Left colon (tissue), 2 donors: ENCODE measurements around the gene POM121C. TPM values are rescaled to one million over a fixed set of nuclear protein-coding genes. Genes with fewer than 3 reads are reported as not detected.
"Not testable (repeated sequence)": the region's sequence is repeated elsewhere in the genome, so short reads cannot be mapped to it uniquely, and the experiment has no call there.

Source experiments
- ATAC-seq: fragments of 200-7000 bp; cut with Tn5 transposase; one replicate; pipeline ENCODE4 v1.9.1; 2020; ENCODE audit warnings: mild to moderate bottlenecking, moderate library complexity
- DNase-seq, 2 donors: peaks; one replicate each; pipeline ENCODE4 v3.0.0-alpha.2; 2020
- intact Hi-C, 2 donors: fragments of 100-400 bp; cut with DNase I in 1 of 2; cut with micrococcal nuclease in 1 of 2; formaldehyde crosslinking; loops; one replicate each; pipeline versions ENCODE4 v1.11.2 to v1.14.0; 2022; cut with DNase I, micrococcal nuclease
- total RNA-seq, 2 donors: library from RNA; stranded (reverse); fragmentation: NEBNext Ultra II Directional; extraction: Animal tissue kit (Norgen Biotek cat#: 25700); gene quantifications; one replicate each; pipeline ENCODE4 v1.2.1, GENCODE V29; 2021
- donor health status: DM: no; HTN: no; CAD: no.
- donor health status: DM: yes; HTN: yes; CAD: no.

The POM121C gene
- total RNA-seq, 2 donors from 2014 or later: 25.7 to 35.9 TPM

GRCh38 chr7:75403455-75404443 is 82.3 kb downstream of the POM121C start:
- ATAC-seq: peak; percentile 36
- DNase-seq, intact Hi-C loops: not testable (repeated sequence)

GRCh38 chr7:75400575-75400974 is 85.5 kb downstream of the POM121C start:
- DNase-seq, ATAC-seq, intact Hi-C loops: not testable (repeated sequence)

DNA sequence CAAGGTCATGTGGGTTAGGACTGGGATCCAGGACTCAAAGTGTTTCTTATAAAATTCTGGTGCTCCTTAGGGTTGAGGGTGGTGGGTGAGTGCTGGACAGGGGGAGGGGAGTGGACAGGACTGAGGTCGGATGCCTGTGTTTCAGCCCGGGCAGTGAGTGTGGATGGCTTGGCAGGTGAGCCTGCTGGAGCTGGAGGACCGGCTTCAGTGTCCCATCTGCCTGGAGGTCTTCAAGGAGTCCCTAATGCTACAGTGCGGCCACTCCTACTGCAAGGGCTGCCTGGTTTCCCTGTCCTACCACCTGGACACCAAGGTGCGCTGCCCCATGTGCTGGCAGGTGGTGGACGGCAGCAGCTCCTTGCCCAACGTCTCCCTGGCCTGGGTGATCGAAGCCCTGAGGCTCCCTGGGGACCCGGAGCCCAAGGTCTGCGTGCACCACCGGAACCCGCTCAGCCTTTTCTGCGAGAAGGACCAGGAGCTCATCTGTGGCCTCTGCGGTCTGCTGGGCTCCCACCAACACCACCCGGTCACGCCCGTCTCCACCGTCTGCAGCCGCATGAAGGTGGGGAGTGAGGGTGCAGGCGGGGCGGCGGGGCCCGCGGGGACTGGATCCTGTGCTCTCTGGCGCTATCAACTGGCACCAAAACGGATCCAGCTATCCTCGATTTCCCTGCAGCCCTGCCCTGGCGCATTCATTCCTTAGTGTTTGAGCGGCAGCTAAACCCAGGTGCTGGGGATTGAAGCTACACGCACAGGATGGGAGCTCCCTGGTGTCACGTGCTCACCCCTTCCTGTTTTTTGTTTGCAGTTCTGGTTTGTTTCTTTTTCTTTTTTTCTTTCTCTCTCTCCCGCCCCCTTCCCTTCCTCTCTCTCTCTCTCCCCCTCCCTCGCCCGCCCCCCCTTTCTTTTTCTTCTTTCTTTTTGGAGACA is 87.1 kb downstream of the POM121C start:
- intact Hi-C loops, DNase-seq: not testable (repeated sequence)
- ATAC-seq: peak; percentile 68

GRCh38 chr7:75397865-75398264 is 88.2 kb downstream of the POM121C start:
- intact Hi-C loops, ATAC-seq, DNase-seq: not testable (repeated sequence)

DNA sequence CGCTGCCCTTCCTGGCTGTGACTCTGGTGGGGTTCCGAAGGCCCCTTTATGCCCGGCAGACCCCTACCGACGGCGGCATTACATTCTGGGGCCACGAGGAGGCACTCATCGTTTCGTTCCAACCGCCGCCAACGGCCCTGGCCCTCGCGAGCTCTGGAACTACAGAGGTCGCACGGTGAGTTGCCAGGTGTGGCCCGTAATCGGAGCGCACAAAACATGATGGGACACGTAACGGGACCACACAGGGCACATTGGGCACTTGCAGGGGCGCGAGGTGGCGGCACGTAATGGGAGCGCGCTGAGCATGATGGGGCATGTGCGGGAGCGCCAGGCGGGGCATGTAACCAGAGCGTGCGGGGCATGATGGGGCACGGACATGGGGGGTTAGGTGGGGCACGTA is 90.8 kb downstream of the POM121C start, which contains the start of gene TRIM73:
TSS of gene TRIM73 (plus strand) at position 301 of the 400 bp plus-strand sequence. CDS start 3,305 bp downstream, outside the sequence.
- intact Hi-C loops, ATAC-seq, DNase-seq: not testable (repeated sequence)

DNA sequence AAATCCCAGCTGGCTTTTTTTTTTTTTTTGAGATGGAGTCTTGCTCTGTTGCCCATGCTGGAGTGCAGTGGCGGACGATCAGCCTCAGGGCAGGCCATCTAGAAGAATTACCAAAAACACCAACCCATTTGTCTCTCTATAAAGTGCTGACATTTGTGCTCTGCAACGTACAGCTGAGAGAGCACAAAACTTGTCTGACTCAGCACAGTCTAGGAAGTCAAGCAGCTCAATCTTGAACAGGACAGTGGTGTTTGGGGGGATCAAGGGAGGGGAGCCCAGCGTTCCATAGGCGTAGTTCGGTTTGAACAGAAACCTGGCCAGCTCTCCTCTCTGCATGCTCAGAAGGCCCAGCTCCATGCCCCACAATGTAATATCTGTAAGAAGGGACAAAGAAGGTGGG is 92.9 kb downstream of the POM121C start:
- intact Hi-C loops, DNase-seq: not testable (repeated sequence)
- peak; percentile 4 for ATAC-seq

DNA sequence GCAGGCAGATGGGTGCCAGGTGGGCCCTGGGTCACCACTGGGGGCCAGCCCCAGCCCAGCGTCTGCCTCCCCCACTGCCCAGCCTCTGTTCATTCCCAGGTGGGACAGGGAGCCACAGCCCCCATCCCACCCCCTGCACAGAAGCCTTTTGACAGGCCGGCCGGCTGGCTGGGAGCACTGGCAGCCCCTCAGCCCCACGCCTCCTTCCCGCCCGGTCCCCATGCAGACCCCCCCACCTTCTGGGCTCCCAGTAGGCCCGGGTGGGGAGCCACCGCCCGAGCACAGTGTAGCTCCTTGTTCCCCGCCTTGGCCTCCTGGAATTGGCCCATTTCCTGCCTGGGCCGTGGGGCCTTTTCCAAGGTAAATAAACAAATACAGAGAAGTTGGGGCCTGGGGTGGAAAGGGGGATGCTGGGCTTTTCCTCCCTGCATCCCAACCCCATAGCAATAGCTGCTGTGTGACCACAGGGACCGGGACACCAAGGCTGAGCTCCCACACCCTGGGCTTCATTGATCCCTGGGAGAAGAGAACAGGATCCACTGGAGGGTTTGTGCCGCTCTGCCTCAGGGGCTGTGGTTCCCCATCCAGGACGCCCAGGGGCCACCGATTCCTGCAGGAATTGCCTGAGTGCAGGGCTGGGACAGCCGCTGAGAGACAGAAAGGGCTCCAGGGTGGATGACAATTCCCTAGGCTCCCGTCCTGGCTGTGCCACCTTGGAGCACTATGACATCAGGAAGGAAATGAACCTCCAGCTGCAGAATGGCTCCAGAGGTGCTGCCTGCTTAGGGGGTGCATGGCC is 111.4 kb downstream of the POM121C start:
- DNase-seq, intact Hi-C loops: not testable (repeated sequence)
- ATAC-seq: peak; percentile 64

- DNase-seq, intact Hi-C loops: not testable (repeated sequence)
- ATAC-seq: peak; percentile 13
These were observed 112.0 kb downstream of the POM121C start for GRCh38 chr7:75374144-75374518.

DNA sequence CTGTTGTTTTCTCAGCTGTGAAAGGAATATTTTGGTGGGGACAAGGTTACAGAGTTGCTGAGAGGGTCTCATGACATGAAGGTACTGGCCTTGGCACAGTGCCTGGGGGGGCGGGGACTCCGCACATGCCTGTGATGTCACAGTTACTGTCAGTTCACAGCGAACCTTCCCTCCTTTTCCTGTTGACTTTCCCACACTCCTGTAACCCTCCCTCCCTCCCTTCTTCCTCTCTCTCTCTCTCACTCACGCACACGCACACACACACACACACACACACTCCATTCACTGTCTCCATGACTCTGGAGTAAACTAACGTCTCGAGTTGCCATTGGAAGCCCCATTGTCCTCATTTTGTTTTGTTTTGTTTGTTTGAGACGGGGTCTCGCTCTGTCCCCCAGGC is 118.8 kb downstream of the POM121C start:
- peak; percentile 36 for ATAC-seq
- DNase-seq, intact Hi-C loops: not testable (repeated sequence)

Other genes with a start within 250 kb of the POM121C start
- 1 to 10 TPM; 4.2 to 6.4 TPM for gene TRIM73, start 90.7 kb downstream of the POM121C start, total RNA-seq
- not detected for gene SPDYE5, start 6.0 kb upstream of the POM121C start, total RNA-seq